AG10803 (cell line): ENCODE measurements around the gene FKBP11.

ENCODE experiments used
- DNase-seq: peaks from one replicate; pipeline ENCODE4 v3.0.0; 2010; ENCODE audit warnings: low read depth
- H3K4me3 ChIP-seq: 2 replicates; pipeline ENCODE4 v1.5.1; 2011; ENCODE audit warnings: mild to moderate bottlenecking, low read length, control low read depth
- TF ChIP-seq, protein P1 (sequence below): conservative IDR thresholded peaks from 2 replicates; pipeline ENCODE4 v1.5.1; 2011; ENCODE audit warnings: mild to moderate bottlenecking, low read length, control low read depth, inconsistent platforms

Gene FKBP11

DNA sequence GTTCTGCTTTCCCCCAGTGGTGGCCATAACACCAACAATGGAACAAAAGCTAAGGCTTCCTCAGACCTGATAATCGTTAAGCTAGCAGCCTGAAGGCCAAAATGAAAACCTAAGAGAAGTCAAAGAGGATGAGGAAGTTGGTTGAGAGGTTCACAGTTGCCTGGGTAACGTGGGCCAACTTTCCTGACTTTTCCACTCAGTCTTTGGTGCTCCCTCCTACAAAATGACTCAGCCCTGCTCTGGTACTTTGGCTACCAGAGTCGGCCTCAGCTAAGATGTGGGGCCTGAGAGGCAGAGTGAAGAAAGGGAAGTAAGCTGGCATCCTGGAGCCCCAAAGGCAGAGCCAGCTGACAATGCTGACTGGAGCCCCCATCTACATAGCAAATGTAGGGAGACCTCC lies 14.9 kb upstream of the FKBP11 start:
- H3K4me3 ChIP-seq: no peak overlapping the region
- no peak for DNase-seq
- TF ChIP-seq, protein P1, sequence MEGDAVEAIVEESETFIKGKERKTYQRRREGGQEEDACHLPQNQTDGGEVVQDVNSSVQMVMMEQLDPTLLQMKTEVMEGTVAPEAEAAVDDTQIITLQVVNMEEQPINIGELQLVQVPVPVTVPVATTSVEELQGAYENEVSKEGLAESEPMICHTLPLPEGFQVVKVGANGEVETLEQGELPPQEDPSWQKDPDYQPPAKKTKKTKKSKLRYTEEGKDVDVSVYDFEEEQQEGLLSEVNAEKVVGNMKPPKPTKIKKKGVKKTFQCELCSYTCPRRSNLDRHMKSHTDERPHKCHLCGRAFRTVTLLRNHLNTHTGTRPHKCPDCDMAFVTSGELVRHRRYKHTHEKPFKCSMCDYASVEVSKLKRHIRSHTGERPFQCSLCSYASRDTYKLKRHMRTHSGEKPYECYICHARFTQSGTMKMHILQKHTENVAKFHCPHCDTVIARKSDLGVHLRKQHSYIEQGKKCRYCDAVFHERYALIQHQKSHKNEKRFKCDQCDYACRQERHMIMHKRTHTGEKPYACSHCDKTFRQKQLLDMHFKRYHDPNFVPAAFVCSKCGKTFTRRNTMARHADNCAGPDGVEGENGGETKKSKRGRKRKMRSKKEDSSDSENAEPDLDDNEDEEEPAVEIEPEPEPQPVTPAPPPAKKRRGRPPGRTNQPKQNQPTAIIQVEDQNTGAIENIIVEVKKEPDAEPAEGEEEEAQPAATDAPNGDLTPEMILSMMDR: no peak

DNA sequence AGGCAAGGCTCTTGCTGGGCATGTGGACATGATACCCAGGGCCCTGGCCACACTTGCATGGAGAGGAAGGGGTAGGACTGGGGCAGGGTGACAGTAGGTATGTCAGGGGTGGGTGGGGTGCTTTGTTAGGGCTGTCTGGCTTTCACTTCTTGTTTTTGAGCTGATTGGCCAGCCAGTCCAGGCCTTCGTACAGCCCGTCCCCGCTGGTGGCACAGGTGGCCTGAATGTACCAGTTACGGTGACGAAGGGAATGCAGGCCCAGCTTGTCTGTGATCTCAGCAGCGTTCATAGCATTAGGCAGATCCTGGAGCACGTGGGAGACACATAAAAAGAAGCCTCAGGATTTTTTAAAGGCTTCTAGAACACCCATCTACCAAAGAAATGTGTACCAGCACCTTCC lies 13.5 kb upstream of the FKBP11 start:
- DNase-seq: no peak
- no peak overlapping the region for H3K4me3 ChIP-seq
- TF ChIP-seq, protein P1: no peak

DNA sequence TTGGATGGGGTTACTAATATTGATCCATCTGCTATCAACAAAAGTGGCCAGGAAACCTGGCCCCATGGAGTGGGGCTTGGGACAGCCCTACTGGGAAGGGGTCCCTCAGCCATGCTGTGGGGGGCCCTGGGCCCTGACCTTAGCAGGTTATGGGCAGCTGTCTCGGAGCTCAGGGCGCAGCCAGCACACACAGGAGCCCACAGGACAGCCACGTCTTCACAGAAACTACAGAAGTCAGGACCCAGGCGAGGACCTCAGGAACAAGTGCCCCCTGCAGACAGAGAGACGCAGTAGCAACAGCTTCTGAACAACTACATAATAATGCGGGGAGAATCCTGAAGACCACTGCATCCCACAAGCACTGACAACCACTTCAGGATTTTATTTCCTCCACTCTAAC lies 11.9 kb upstream of the FKBP11 start:
- no peak for DNase-seq
- H3K4me3 ChIP-seq: no peak overlapping the region
- TF ChIP-seq, protein P1: 0 out of 2 replicates have a peak, but pooled peaks have one; percentile 5

DNA sequence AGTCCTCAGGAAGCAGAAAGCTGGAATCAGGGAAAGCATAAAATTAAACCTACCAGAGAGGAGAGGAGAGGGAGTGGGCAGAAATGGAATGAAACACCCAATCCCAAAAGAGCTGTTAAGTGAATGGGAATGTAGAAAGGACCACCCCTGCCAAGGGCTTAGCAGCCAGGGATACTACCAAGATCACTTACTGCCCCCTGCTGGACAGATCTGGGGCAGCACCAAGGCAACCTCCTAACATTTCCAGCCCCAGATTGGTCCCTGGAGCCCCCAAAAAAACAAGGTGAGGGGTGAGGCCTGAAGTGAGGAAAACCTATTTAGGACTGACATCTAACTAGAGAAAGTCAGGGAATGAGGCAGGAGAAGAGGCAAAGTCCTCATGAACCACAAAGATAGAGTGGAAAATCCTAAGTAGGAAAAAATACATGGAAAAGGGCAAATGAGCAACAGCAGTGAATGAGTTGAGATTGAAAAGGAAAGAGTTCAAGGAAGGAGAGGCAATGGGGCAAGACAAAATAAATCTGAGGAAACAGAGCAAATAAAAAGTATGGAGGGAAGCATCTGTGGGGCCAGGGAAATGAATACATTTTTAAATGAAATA lies 11.2 kb upstream of the FKBP11 start:
- TF ChIP-seq, protein P1: peak; percentile 95
- peak; percentile 73 for DNase-seq
- H3K4me3 ChIP-seq: no peak overlapping the region

DNA sequence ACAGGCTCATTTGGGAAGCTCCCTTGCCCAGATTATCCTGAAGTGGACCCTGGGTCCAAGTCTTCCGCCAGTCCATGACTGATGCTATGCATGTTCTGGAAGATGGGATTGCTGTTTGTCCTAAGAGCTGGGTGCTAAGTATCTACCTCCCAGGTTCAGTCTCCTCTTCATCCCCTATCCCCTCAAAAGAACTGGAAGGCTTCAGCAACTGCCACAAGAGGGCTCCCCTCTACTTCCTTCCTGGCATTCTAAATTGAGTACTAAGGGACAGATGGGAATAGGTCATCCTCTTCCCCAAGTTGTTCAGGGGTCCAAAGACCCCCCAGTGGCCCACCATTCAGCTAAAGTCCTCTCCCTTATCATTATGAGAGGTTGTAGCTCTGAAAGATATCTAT lies 9.0 kb upstream of the FKBP11 start:
- TF ChIP-seq, protein P1: peak; percentile 24; the same call in 1 of the 2 replicates
- no peak for DNase-seq
- no peak overlapping the region for H3K4me3 ChIP-seq

DNA sequence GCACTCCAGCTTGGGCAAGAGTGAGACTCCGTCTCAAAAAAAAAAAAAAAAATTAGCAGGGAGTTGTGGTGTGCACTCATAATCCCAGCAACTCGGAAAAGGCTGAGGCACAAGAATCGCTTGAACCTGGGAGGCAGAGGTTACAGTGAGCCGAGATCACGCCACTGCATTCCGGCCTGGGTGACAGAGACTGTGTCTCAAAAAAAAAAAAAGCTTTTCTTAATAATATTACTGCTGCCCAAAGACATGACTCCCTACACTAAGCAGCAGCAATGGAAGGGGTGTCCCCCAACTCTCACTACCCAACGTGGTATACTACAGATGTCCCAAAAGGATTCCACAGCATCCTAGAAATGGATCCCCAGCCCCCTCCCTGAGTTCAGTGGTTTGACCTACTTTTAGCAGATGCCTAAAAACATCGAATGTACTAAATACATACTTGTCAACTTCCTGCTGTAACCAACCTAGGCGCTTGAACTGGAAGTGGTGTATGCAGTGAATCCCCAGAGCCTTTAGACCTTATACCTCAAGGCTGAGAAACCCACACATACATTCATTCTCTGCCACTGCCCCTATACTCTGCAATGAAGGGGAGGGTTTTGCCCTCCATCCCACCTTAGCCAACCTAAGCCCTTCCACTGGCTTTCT lies 8.5 kb upstream of the FKBP11 start:
- no peak for DNase-seq
- TF ChIP-seq, protein P1: no peak
- H3K4me3 ChIP-seq: no peak overlapping the region

DNA sequence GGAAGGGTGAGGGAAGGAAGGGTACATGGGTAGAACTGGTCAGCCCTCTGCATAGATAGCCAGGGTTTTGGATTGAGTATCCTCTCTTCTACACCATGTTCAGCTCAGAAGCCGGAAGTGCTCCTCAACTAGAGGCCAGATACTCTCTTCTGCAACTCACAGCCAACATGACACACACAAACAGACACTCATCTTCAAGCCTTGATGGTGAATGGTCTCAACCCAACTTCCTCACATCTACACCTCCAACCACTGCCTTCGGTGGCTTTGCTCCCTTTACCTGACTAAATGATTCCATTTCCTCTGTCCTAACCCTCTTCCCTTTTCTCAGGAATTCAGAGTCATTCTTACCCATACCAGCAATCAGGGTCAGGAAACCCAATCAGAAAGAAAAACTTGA lies 7.6 kb upstream of the FKBP11 start:
- DNase-seq: no peak
- TF ChIP-seq, protein P1: no peak
- H3K4me3 ChIP-seq: no peak overlapping the region
